Measurements from ENCODE around the gene SERHL2. TPM values are rescaled to one million over a fixed set of nuclear protein-coding genes. Genes with fewer than 3 reads are reported as not detected.

Gene SERHL2
- total RNA-seq, 1 experiment from 2014 or later = 1.0 TPM

GRCh38 chr22:42511401-42511891 is 42.3 kb upstream of the SERHL2 start:
- Histone ChIP-seq H3K27ac (ENCODE audit: insufficient read length, low read depth, low read length) (no peak overlapping the region), H2BK20ac (ENCODE audit: low read depth, low read length, poor library complexity, severe bottlenecking) (no peak overlapping the region), H4K91ac (ENCODE audit: insufficient read length, low read depth, low read length) (no peak overlapping the region), H2BK5ac (ENCODE audit: insufficient read length, low read length) (no peak overlapping the region), H3T11ph (ENCODE audit: low read length) (no peak overlapping the region), H3K18ac (ENCODE audit: insufficient read length, low read depth, low read length) (no peak overlapping the region), H2BK15ac (ENCODE audit: low read depth, low read length) (no peak overlapping the region; the same call in 1 of the 2 replicates), H3K27me3 (ENCODE audit: insufficient read depth, low read length) (no peaks in the 10 kb centered on the region), H4K5ac (ENCODE audit: insufficient read length, low read depth, low read length) (no peak overlapping the region), H4K8ac (replicated peaks; ENCODE audit: insufficient read length, low read depth, low read length) (no peak overlapping the region), H3K23me2 (ENCODE audit: insufficient read length, low read depth, low read length, poor library complexity, severe bottlenecking) (no peaks in the 10 kb centered on the region), H2AK5ac (ENCODE audit: insufficient read length, low read length) (no peak overlapping the region), H3K14ac (ENCODE audit: insufficient read depth, low read length) (no peak overlapping the region; the same call in 1 of the 2 replicates), H3K79me2 (ENCODE audit: insufficient read depth, low read length) (no peaks in the 10 kb centered on the region), H2BK12ac (ENCODE audit: insufficient read length, low read depth, low read length) (no peak overlapping the region), H3K4me1 (ENCODE audit: insufficient read depth, low read length) (no peaks in the 10 kb centered on the region; the same call in 1 of the 2 replicates), H3K9ac (ENCODE audit: extremely low read depth, insufficient read length, low read length) (no peak overlapping the region), H3K56ac (ENCODE audit: insufficient read length, low read depth, low read length) (no peak overlapping the region), H2AFZ (ENCODE audit: low read length) (no peak overlapping the region), H2BK120ac (ENCODE audit: low read depth, low read length, poor library complexity, severe bottlenecking) (no peak overlapping the region), H3K4me2 (ENCODE audit: insufficient read depth, insufficient read length, low read length) (no peak overlapping the region), H3K23ac (ENCODE audit: insufficient read length, low read depth, low read length) (no peak overlapping the region), H3K9me3 (ENCODE audit: control insufficient read depth, low read depth, low read length) (no peaks in the 10 kb centered on the region), H4K20me1 (ENCODE audit: control insufficient read depth, insufficient read depth, insufficient read length) (no peaks in the 10 kb centered on the region), H3K4ac (ENCODE audit: low read depth, low read length) (no peak overlapping the region), H3K79me1 (ENCODE audit: insufficient read depth, low read depth, low read length, poor library complexity, severe bottlenecking) (peaks cover 3% of the 10 kb centered on the region)
- H3K36me3 Mint-ChIP-seq (ENCODE audit: insufficient read depth in 1 of 3, low read depth in 3 of 3) = peaks cover 22 to 51% (median 36%) of the 10 kb centered on the region in 3 experiments
- peak overlapping the region in 2 of 3 experiments; percentile 45 to 56; a peak in 1 of 7 replicates for H3K27ac Mint-ChIP-seq
- H3K27me3 Mint-ChIP-seq (ENCODE audit: low read depth) = no peaks in the 10 kb centered on the region
- no CpG with 5 or more reads among the region's 10 CpGs for WGBS (ENCODE audit: extremely low coverage, insufficient read length, low lambda C conversion rate)
- no peaks in the 10 kb centered on the region for H3K9me3 Mint-ChIP-seq
- DNase-seq = no peak
- TF ChIP-seq CTCF (conservative IDR thresholded peaks at IDR 0.05) = no peak
- peaks cover 17 to 31% of the 10 kb centered on the region in 2 experiments for H3K4me1 Mint-ChIP-seq
- H3K4me3 Mint-ChIP-seq = no peak overlapping the region
